ENCODE results near the gene GDF7. TPM values are rescaled to one million over a fixed set of nuclear protein-coding genes. Genes with fewer than 3 reads are reported as not detected.

The GDF7 gene
- total RNA-seq, 1 donor from 2014 or later = not detected

DNA sequence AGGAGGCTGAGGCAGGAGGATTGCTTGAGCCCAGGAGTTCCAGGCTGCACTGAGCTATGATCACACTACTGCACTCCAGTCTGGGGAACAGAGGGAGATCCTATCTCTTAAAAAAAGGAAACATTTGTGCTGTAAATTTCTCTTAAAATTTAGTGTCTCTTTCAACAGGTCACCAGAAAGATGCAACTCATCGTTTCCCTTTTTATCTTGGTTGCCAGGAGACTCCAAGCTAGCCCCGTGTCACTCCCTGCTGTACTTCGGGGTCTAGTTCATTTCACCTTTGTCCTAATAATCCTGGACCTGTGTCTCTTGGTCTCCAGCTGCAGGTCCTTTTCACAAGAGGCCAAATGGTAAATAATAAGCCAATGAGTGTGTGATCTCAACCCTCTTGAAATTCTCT is 23.1 kb upstream of the GDF7 start:
- intact Hi-C loops (cut with micrococcal nuclease) = loop anchor here (2.0 to 5.0 kb wide), 2 partner anchors 67 to 402 kb away; no protein-coding TSS in a partner anchor

DNA sequence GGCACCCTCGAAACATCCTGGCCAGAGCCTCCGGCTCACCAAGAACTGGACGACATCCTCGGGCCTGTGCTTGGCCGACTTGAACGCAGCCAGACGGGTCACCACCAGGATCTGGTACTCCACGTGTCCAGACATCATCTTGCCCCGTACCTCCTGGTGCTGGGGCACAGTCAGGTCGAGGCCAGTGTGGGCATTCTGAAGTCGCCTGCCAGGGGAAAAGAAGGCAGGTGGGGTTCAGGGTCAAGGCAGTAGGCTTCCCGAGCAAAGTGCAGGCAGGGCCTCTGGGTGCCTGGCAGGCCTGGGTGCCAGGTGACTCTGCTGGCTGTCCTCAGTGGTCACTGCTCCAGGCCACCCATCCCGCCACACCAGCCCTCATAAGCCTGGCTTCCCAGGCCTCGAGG is 21.6 kb upstream of the GDF7 start:
- intact Hi-C loops (cut with micrococcal nuclease) = no loop called here

GRCh38 chr2:20645761-20646160 is 21.2 kb upstream of the GDF7 start:
- intact Hi-C loops (cut with micrococcal nuclease) = no loop called here

GRCh38 chr2:20646446-20646845 is 20.5 kb upstream of the GDF7 start:
- intact Hi-C loops (cut with micrococcal nuclease) = no loop called here

GRCh38 chr2:20647211-20647610 is 19.7 kb upstream of the GDF7 start:
- intact Hi-C loops (cut with micrococcal nuclease) = no loop called here

DNA sequence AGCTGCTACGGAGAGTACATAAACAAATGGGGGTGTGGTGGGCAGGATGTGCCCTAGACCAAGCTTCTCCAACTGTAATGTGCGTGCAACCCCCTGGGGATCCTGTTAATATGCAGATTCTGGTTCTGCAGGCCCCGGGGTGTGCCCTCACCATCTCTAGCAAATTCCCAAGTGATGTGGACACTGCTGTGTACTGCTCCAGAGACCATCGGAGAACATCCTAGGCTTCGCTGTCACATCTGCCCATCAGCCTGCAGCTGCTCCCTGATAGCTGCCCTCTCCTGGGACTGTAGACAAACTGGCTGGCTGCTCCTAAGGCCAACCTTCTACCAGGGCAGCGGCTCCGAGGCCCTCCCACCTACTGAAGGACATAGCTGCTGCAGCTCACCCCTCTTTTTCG is 19.2 kb upstream of the GDF7 start:
- intact Hi-C loops (cut with micrococcal nuclease) = no loop called here

GRCh38 chr2:20648206-20648605 is 18.7 kb upstream of the GDF7 start:
- intact Hi-C loops (cut with micrococcal nuclease) = no loop called here

DNA sequence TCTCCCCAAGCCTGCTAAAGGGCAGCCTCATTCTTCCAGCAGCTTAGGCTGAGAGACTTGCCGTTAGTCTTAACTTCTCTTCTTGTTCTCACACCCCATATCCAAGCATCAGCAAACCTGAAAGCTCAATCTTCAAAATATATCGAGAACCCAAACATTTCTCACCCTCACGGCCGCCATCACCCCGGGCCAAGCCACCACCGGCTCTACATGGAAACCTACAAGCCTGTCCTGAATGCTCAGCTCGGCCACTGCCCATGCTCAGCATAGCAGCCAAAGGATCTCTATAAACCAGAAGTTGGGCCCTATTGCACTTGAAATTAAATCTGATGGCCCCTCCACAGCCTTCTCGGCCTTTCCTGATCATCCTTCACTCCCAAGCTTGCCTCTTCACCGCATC is 18.1 kb upstream of the GDF7 start:
- intact Hi-C loops (cut with micrococcal nuclease) = no loop called here

DNA sequence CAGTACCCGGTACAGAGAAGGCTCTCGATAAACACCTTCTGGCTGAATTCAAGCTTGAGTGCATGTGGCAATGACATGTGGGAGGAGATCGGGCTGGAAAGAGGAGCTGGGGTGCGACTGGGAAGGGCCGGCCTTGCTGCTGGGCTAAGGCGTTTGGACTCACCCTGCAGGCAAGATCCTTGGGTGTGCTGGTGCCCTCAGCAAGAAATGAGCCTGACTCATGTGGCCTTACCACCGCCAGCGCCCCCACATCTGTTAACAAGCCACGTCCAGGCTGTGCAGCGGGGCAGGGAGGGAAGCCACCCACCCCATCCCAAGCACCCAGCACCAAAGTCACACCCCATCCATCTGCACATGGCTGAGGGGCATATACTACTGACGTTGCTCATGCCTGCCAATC is 17.4 kb upstream of the GDF7 start:
- intact Hi-C loops (cut with micrococcal nuclease) = no loop called here

DNA sequence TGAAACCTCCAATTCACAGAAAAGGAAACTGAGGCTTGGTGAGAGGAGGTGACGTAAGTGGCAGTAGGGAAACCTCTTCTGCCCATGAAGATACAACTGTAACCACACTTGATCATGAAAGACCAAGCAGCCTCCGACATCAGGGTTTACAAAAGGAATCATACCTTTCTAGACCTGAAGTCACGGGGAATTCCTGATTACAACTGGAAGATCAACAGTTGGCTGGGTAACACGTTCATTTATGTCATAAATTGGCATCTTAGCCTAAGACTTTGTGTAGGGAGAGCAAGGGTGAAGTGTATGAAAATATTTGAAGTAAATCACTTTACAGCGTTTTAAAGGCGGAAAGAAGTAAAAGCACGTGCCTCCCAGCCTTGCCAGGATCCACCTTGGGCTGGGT is 17.0 kb upstream of the GDF7 start:
- intact Hi-C loops (cut with micrococcal nuclease) = loop anchor here (1.0 to 5.0 kb wide), 5 partner anchors 8 to 1303 kb away; partner anchors contain the start of genes TTC32 and WDR35

GRCh38 chr2:20650393-20650876 is 16.5 kb upstream of the GDF7 start:
- intact Hi-C loops (cut with micrococcal nuclease) = loop anchor here (1.0 to 5.0 kb wide), 5 partner anchors 8 to 1304 kb away; partner anchors contain the start of genes TTC32 and WDR35

GRCh38 chr2:20650877-20651730 is 15.8 kb upstream of the GDF7 start, which contains the start of gene HS1BP3:
HS1BP3 (minus strand) TSS chr2:20651098; CDS start chr2:20651063, 35 bp downstream.
- intact Hi-C loops (cut with micrococcal nuclease) = loop anchor here (1.0 to 5.0 kb wide), 16 partner anchors 9 to 1304 kb away; partner anchors contain the start of genes RHOB, TTC32 and WDR35

- intact Hi-C loops (cut with micrococcal nuclease) = loop anchor here (1.0 to 5.0 kb wide), 14 partner anchors 10 to 1305 kb away; partner anchors contain the start of genes RHOB, TTC32 and WDR35
These were observed 15.2 kb upstream of the GDF7 start for GRCh38 chr2:20651731-20652099.

DNA sequence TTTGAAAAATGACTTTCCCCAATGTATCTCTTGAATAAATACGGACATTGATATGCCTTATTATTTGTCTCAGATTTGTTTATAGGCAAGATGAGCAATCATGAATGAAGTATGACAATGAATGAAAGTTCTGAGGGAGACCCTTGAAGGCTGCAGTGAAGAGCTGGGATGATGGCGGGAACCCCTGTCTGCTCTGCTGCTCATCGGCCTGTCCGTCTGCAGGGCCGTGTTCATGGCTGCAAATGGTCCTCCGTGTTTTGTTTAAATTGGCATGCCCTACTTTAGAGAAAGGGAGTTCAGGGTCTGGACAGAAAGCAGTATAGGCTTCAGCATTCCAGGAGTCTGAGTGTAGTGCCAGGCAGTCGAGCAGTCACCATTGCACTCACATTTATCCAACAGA is 14.8 kb upstream of the GDF7 start:
- intact Hi-C loops (cut with micrococcal nuclease) = loop anchor here (5.0 kb wide), 1 partner anchor 660 kb away; the partner anchor contains the start of gene WDR35

DNA sequence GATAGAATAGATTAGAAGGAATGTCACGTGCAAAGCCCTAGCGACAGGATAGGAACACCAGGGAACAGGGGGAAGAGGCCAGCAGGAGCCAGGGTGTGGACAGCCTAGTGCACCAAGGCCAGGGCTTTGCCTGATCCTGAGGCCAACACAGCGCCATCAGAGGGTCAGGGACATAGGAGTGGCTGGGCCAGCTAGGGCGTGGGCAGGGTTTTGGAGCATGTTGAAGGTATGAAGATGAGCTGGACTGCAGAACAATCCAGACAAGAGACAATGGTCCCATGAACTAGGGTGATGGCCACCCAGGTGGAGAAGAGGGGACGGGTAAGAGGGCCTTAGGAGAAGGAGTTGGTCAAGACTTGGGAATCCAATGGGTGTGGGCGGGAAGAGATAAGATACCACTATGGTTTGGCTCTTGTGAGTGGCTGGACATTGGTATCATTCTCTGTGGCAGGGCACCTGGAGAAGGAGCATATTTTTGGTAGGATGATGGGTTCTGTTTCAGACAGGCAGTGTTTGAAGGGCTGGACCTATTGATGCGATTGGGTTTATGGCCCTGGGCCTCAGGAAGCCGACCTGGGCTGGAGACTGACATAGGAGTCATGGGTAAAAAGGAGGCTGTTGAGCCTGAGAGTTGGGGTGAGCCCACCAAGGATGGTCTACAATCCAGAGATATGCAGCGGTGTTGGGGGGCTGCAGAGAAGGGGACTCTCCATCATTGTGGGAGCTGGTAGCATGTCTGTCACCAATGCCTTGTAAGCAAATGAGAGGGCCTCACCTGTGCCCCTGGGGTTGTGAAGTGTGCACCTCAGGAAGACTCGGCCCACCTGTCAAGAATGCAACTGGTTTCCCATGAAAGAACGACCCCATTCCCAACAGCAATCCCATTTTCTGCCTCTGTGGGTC is 14.0 kb upstream of the GDF7 start:
- intact Hi-C loops (cut with micrococcal nuclease) = loop anchor here (5.0 kb wide), 1 partner anchor 661 kb away; the partner anchor contains the start of gene WDR35

- intact Hi-C loops (cut with micrococcal nuclease) = loop anchor here (5.0 kb wide), 1 partner anchor 662 kb away; the partner anchor contains the start of gene WDR35
These were observed 13.0 kb upstream of the GDF7 start for GRCh38 chr2:20653695-20654534.

- intact Hi-C loops (cut with micrococcal nuclease) = loop anchor here (5.0 kb wide), 1 partner anchor 662 kb away; the partner anchor contains the start of gene WDR35
These were observed 12.5 kb upstream of the GDF7 start for GRCh38 chr2:20654535-20654813.

DNA sequence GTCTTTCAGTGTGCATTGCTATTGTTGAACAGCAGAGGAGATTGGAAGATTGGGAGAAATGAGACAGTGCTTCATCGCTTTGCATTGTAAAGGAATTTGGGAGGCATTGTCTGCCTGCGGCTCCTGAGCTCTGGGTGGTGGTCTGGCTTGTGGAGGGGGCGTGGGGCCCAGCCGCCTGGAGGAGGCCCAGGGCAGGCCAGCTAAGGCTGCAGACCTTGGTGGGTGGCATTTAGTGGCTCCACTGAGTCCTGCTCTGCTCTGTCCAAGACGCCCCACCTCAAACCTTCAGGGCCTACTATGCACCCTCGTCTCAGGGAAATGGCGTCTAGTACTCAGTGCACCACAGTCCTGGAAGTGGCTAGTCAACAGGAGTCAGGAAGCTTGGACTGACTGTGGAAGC is 10.4 kb upstream of the GDF7 start:
- intact Hi-C loops (cut with micrococcal nuclease) = no loop called here

- intact Hi-C loops (cut with micrococcal nuclease) = no loop called here
These were observed 9.3 kb upstream of the GDF7 start for GRCh38 chr2:20657522-20658235.
